B cell (primary cell): ENCODE results near the gene SEMA3G.

Experiments
- EZH2 ChIP-seq: IDR thresholded peaks from 2 replicates; pipeline ENCODE4 v1.6.1; 2012; ENCODE audit warnings: borderline replicate concordance, low read depth, mild to moderate bottlenecking, moderate library complexity, low read length; ENCODE audit not compliant: insufficient read depth, poor library complexity, severe bottlenecking
- TF ChIP-seq, protein P1 (sequence below): fragments of 200-600 bp; IDR thresholded peaks from one replicate; pipeline ENCODE4 v1.8.0; 2022; ENCODE audit warnings: antibody characterized with exemption, mild to moderate bottlenecking

DNA sequence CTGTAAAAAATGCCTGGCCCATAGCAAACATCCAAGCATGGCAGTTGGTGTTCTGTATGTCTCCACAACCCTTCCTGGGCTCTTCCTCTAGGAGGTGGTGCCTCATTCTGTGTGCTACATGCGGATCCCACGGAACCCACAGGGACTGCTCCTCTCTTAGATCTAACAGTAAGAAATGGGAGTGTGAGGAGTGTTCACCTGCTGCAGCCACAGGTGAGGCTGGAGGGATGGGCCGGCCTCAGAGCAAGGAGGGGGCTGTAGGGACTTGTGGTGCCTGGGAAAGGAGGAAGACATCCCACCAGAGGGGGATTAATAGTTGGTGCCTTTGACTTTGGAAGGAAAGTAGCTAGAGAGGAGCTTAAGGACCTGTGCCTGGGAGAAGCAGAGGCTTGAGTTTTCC lies 22.2 kb downstream of the SEMA3G start:
- TF ChIP-seq, protein P1, sequence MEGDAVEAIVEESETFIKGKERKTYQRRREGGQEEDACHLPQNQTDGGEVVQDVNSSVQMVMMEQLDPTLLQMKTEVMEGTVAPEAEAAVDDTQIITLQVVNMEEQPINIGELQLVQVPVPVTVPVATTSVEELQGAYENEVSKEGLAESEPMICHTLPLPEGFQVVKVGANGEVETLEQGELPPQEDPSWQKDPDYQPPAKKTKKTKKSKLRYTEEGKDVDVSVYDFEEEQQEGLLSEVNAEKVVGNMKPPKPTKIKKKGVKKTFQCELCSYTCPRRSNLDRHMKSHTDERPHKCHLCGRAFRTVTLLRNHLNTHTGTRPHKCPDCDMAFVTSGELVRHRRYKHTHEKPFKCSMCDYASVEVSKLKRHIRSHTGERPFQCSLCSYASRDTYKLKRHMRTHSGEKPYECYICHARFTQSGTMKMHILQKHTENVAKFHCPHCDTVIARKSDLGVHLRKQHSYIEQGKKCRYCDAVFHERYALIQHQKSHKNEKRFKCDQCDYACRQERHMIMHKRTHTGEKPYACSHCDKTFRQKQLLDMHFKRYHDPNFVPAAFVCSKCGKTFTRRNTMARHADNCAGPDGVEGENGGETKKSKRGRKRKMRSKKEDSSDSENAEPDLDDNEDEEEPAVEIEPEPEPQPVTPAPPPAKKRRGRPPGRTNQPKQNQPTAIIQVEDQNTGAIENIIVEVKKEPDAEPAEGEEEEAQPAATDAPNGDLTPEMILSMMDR: no peak
- TF ChIP-seq EZH2: no peak
